Keratinocyte (primary cell): Measurements from ENCODE around the gene TBX3. TPM values are rescaled to one million over a fixed set of nuclear protein-coding genes. Genes with fewer than 3 reads are reported as not detected.

Experiments
- DNase-seq: peaks from one replicate; pipeline ENCODE4 v3.0.0-alpha.2; 2011; ENCODE audit warnings: low read depth, missing footprints, low spot score
- FAIRE-seq: peaks from 2 replicates; lab custom pipeline; 2011; peaks lifted over from hg19 to GRCh38; lab: Jason Lieb, UNC
- H2AFZ ChIP-seq: 2 replicates; pipeline ENCODE4 v1.6.0; 2012; ENCODE audit warnings: low read length, control low read depth, inconsistent platforms; ENCODE audit not compliant: control insufficient read depth
- H3K27ac ChIP-seq: 2 replicates; pipeline ENCODE4 v1.5.1; 2011; ENCODE audit warnings: low read length; ENCODE audit not compliant: control insufficient read depth, insufficient read depth
- H3K27me3 ChIP-seq: 3 replicates; pipeline ENCODE4 v1.6.0; 2011; ENCODE audit warnings: low read length; ENCODE audit not compliant: control insufficient read depth, insufficient read depth; ENCODE audit errors: extremely low read depth
- H3K36me3 ChIP-seq, 2 experiments: 2 replicates in 1 of 2; 3 replicates in 1 of 2; pipeline ENCODE4 v1.5.1; 2011; ENCODE audit warnings: low read length in 2 of 2, mild to moderate bottlenecking in 1 of 2; ENCODE audit not compliant: control insufficient read depth in 2 of 2, insufficient read depth in 2 of 2; ENCODE audit errors: extremely low read depth in 1 of 2
- H3K4me1 ChIP-seq: 3 replicates; pipeline ENCODE4 v1.5.1; 2011; ENCODE audit warnings: low read length; ENCODE audit not compliant: control insufficient read depth, insufficient read depth; ENCODE audit errors: extremely low read depth
- H3K4me2 ChIP-seq: 3 replicates; pipeline ENCODE4 v1.6.0; 2011; ENCODE audit warnings: low read depth, low read length; ENCODE audit not compliant: control insufficient read depth, insufficient read depth; ENCODE audit errors: extremely low read depth
- H3K4me3 ChIP-seq, 3 experiments: fragments of 200-600 bp in 1 of 3; sonication (generic) in 1 of 3; 2 replicates in 2 of 3; 3 replicates in 1 of 3; pipeline ENCODE4 v1.5.1; 2011 to 2016; ENCODE audit warnings: low read length in 3 of 3, mild to moderate bottlenecking in 3 of 3, control low read depth in 2 of 3, inconsistent platforms in 1 of 3, low read depth in 1 of 3, mixed read lengths in 1 of 3, mixed run types in 1 of 3, moderate library complexity in 1 of 3; ENCODE audit not compliant: control insufficient read depth in 2 of 3, insufficient read depth in 2 of 3; ENCODE audit errors: extremely low read depth in 1 of 3
- H3K79me2 ChIP-seq: 2 replicates; pipeline ENCODE4 v1.6.0; 2012; ENCODE audit warnings: low read length; ENCODE audit not compliant: control insufficient read depth, insufficient read depth
- H3K9ac ChIP-seq: 3 replicates; pipeline ENCODE4 v1.6.0; 2011; ENCODE audit warnings: low read length; ENCODE audit not compliant: control insufficient read depth, insufficient read depth; ENCODE audit errors: extremely low read depth
- H3K9me1 ChIP-seq: 3 replicates; pipeline ENCODE4 v1.6.0; 2011; ENCODE audit warnings: low read length; ENCODE audit not compliant: control insufficient read depth, insufficient read depth; ENCODE audit errors: extremely low read depth
- H3K9me3 ChIP-seq: 2 replicates; pipeline ENCODE4 v1.5.1; 2012; ENCODE audit warnings: low read depth, low read length; ENCODE audit not compliant: control insufficient read depth
- H4K20me1 ChIP-seq: 3 replicates; pipeline ENCODE4 v1.6.0; 2011; ENCODE audit warnings: low read length; ENCODE audit not compliant: control insufficient read depth, insufficient read depth; ENCODE audit errors: extremely low read depth
- EZH2 ChIP-seq: IDR thresholded peaks from one replicate; pipeline ENCODE4 v1.6.1; 2012; ENCODE audit warnings: inconsistent platforms, mild to moderate bottlenecking, low read length, moderate library complexity
- dilution Hi-C: fragments of 300-500 bp; cut with MboI; formaldehyde crosslinking; loops from one replicate; pipeline ENCODE4 v1.7.0; 2020; ENCODE audit warnings: low sequenced_read_pairs; ENCODE audit not compliant: extremely low pct_ligation_motif_present
- polyA plus RNA-seq, 5 experiments: library from polyadenylated mRNA; depleted of rRNA in 3 of 5; stranded (reverse) in 3 of 5; stranded (forward) in 1 of 5; unstranded in 1 of 5; fragments of >200 nt; gene quantifications; 1 replicate in 1 of 5; 2 replicates in 3 of 5; 3 replicates in 1 of 5; pipeline versions ENCODE4 v1.2.1 to v1.2.3, GENCODE V29; 2011 to 2012; ENCODE audit warnings: missing spikeins in 2 of 5, low read depth in 1 of 5, low replicate concordance in 1 of 5
- TF ChIP-seq, protein P1 (sequence below), 3 experiments: IDR thresholded peaks in 1 of 3; conservative IDR thresholded peaks in 1 of 3; optimal IDR thresholded peaks in 1 of 3; 2 replicates in 2 of 3; 3 replicates in 1 of 3; pipeline versions ENCODE3 to v1.5.1; 2011; ENCODE audit warnings: low read length in 3 of 3, mild to moderate bottlenecking in 3 of 3, moderate library complexity in 2 of 3, control low read depth in 1 of 3, inconsistent platforms in 1 of 3; ENCODE audit not compliant: insufficient read depth in 2 of 3; ENCODE audit errors: extremely low read depth in 1 of 3

Gene TBX3
- polyA plus RNA-seq, 1 donor (not counting 4 experiments of a cell fraction or from before 2014, with no cell fraction given): 7.8 TPM

DNA sequence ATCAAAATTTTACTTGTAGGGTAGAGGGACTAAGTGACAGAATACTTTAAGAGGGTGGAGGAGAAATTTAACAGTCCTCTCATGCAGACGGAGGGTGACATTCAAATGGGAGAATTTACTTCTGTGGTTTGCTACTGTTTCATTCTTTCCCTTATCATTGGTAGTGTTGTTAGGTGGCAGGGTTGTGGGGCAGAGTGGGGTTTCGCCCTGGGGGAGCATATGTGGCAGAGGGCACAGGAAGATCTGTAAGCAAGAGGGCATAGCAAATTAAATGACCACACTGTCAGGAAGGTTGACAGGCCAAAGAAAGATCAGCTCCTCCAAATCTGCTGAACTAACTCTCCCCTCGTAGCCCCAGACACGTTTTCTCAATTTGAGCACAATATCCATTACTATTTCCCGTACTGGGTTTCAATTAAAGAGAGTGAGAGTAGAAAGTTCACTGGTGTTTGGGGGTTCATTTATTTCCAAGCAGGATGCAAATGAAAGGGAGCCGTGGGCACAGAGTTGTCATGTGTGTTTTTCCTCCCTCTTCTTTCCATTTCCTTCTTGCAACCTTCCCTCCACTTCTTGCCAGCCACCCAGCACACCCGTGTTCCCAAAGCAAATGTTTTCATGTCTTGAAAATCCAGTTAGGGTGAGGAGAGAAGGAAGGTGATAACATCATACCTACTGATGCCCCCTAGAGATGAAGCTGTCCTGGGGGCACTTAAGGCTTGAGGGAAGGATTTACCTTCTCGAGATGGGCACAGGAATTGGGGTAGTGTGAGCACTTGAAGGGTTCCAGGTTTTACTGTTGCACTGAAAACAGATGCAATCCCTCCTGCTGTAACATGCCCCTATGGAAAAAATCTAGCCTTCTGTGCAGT, 6.5 kb upstream of the TBX3 start:
- no peak overlapping the region for H3K27ac ChIP-seq
- H3K4me3 ChIP-seq: peak overlapping the region in 1 of 3 experiments; percentile 25
- H3K36me3 ChIP-seq: no peaks in the 10 kb centered on the region
- TF ChIP-seq, protein P1, sequence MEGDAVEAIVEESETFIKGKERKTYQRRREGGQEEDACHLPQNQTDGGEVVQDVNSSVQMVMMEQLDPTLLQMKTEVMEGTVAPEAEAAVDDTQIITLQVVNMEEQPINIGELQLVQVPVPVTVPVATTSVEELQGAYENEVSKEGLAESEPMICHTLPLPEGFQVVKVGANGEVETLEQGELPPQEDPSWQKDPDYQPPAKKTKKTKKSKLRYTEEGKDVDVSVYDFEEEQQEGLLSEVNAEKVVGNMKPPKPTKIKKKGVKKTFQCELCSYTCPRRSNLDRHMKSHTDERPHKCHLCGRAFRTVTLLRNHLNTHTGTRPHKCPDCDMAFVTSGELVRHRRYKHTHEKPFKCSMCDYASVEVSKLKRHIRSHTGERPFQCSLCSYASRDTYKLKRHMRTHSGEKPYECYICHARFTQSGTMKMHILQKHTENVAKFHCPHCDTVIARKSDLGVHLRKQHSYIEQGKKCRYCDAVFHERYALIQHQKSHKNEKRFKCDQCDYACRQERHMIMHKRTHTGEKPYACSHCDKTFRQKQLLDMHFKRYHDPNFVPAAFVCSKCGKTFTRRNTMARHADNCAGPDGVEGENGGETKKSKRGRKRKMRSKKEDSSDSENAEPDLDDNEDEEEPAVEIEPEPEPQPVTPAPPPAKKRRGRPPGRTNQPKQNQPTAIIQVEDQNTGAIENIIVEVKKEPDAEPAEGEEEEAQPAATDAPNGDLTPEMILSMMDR (optimal IDR thresholded peaks at IDR 0.05 in 1 of 3, IDR thresholded peaks at IDR 0.05 in 1 of 3, conservative IDR thresholded peaks at IDR 0.05 in 1 of 3; ENCODE audit: extremely low read depth in 1 of 3, insufficient read depth in 2 of 3, low read length in 3 of 3): no peak
- no peak for TF ChIP-seq EZH2
- dilution Hi-C loops: no loop called here
- H4K20me1 ChIP-seq: no peaks in the 10 kb centered on the region
- H3K9me3 ChIP-seq: no peaks in the 10 kb centered on the region
- H2AFZ ChIP-seq: peak overlapping the region; percentile 92
- no peaks in the 10 kb centered on the region for H3K27me3 ChIP-seq
- FAIRE-seq (no peak), DNase-seq (no peak)
- H3K4me1 ChIP-seq: peaks cover 31% of the 10 kb centered on the region
- peak overlapping the region; percentile 93 for H3K4me2 ChIP-seq
- H3K9me1 ChIP-seq: no peaks in the 10 kb centered on the region
- H3K79me2 ChIP-seq: no peaks in the 10 kb centered on the region
- H3K9ac ChIP-seq: no peak overlapping the region

DNA sequence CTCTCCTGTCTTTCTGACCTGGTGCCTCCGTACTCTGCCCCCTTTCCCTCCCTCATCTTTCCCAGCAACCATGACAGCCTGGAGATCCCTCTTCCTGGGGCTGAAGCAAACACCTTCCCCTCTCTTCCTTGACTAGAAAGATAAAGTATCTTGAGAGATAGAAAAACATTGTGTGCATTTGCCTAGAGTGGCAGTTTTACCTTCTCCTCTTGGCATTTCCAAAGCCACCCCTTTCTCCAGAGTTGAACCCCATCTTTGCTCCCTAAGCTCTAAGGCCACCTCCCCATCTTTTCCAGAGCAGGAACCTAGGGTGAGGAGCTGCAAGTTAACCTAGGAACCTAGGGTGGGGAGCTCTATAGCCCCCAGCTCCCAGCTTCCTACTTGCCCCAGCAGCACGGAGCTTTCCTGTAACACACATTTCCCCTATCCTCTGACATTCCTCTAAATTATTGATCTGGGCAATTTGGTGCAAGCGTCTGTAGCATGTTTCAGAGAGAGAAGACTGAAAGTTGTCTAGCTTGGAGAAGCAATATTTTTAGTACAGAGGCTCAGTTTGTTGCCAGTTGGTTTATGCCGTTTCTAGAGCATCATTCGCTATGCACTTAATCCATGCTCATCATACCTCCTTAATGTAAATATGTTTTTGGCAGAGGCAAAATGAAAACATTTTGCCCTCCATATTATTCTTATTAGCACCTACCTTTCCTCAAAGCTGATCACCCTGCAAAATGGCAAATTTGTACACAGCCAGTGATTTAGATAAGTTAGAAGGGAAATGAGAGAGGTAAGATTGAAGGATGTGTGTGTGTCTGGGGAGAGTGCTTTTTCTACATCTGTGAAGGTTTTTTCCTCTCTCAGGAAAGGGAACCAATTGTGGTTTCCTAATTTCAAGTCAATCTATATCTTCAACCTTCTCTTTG, 5.4 kb upstream of the TBX3 start:
- no peak for FAIRE-seq
- no peaks in the 10 kb centered on the region for H3K27me3 ChIP-seq
- H3K9me1 ChIP-seq: no peaks in the 10 kb centered on the region
- no peak for DNase-seq
- H2AFZ ChIP-seq: no peak overlapping the region
- H3K27ac ChIP-seq: no peak overlapping the region
- H3K9ac ChIP-seq: no peak overlapping the region
- TF ChIP-seq, protein P1 (optimal IDR thresholded peaks at IDR 0.05 in 1 of 3, IDR thresholded peaks at IDR 0.05 in 1 of 3, conservative IDR thresholded peaks at IDR 0.05 in 1 of 3; ENCODE audit: extremely low read depth in 1 of 3, insufficient read depth in 2 of 3, low read length in 3 of 3): no peak
- TF ChIP-seq EZH2: no peak
- no peaks in the 10 kb centered on the region for H3K79me2 ChIP-seq
- no peak overlapping the region for H3K4me2 ChIP-seq
- dilution Hi-C loops: no loop called here
- H3K36me3 ChIP-seq: no peaks in the 10 kb centered on the region
- H4K20me1 ChIP-seq: no peaks in the 10 kb centered on the region
- no peak overlapping the region for H3K4me3 ChIP-seq
- H3K9me3 ChIP-seq: no peaks in the 10 kb centered on the region
- H3K4me1 ChIP-seq: peaks cover 29% of the 10 kb centered on the region
